ENCODE data around the gene MARCKS. TPM values are rescaled to one million over a fixed set of nuclear protein-coding genes. Genes with fewer than 3 reads are reported as not detected.

MARCKS gene
- total RNA-seq, result 269 and 322 TPM in 2 replicates

GRCh38 chr6:113856625-113857555 lies at the start of gene MARCKS:
Gene MARCKS (plus strand): TSS chr6:113857345. CDS start chr6:113857746, 401 bp downstream.

Other genes with a start within 250 kb of the MARCKS start
- 75.8 and 79.8 TPM in 2 replicates for gene HDAC2, start 113.8 kb downstream of the MARCKS start, total RNA-seq